C1 segment of cervical spinal cord (tissue), 14 donors: ENCODE results near the gene NEK6.

Source experiments
- DNase-seq, 14 donors: peaks; one replicate each; lab custom pipeline; 2025; lab: John Stamatoyannopoulos, UW

The NEK6 gene

GRCh38 chr9:124260769-124261603 is 3.2 kb downstream of the NEK6 start:
- peak in 2 of 14 donors; percentile 17 to 62 for DNase-seq

GRCh38 chr9:124261736-124262648 is 4.2 kb downstream of the NEK6 start:
- DNase-seq: no peak

- DNase-seq: no peak
These were observed 4.9 kb downstream of the NEK6 start for GRCh38 chr9:124262649-124262972.

- DNase-seq: no peak
These were observed 5.5 kb downstream of the NEK6 start for GRCh38 chr9:124263213-124263612.

GRCh38 chr9:124263800-124264426 is 6.2 kb downstream of the NEK6 start:
- DNase-seq: no peak

GRCh38 chr9:124264823-124265233 is 7.1 kb downstream of the NEK6 start:
- no peak for DNase-seq

- DNase-seq: no peak
These were observed 7.8 kb downstream of the NEK6 start for GRCh38 chr9:124265551-124265950.

- DNase-seq: no peak
These were observed 8.5 kb downstream of the NEK6 start for GRCh38 chr9:124266139-124266825.

GRCh38 chr9:124266826-124267201 is 9.1 kb downstream of the NEK6 start:
- no peak for DNase-seq

GRCh38 chr9:124267271-124267807 is 9.6 kb downstream of the NEK6 start:
- peak in 12 of 14 donors; percentile 10 to 81 (median 48) for DNase-seq

GRCh38 chr9:124268248-124268647 is 10.5 kb downstream of the NEK6 start:
- DNase-seq: no peak

GRCh38 chr9:124268661-124269060 is 10.9 kb downstream of the NEK6 start:
- no peak for DNase-seq

GRCh38 chr9:124269556-124269955 is 11.8 kb downstream of the NEK6 start:
- DNase-seq: no peak

GRCh38 chr9:124270504-124271335 is 13.0 kb downstream of the NEK6 start:
- DNase-seq: no peak

GRCh38 chr9:124271660-124272059 is 13.9 kb downstream of the NEK6 start:
- DNase-seq: no peak

GRCh38 chr9:124272118-124272517 is 14.4 kb downstream of the NEK6 start:
- DNase-seq: no peak

- no peak for DNase-seq
These were observed 15.2 kb downstream of the NEK6 start for GRCh38 chr9:124272979-124273378.

- DNase-seq: peak in 1 of 14 donors; percentile 62
These were observed 15.8 kb downstream of the NEK6 start for GRCh38 chr9:124273427-124274160.

- DNase-seq: no peak
These were observed 16.5 kb downstream of the NEK6 start for GRCh38 chr9:124274226-124274625.

GRCh38 chr9:124274738-124275137 is 17.0 kb downstream of the NEK6 start:
- no peak for DNase-seq
